Heart left ventricle (tissue), 13 donors: Measurements from ENCODE around the gene HSPA4.

Experiments
- CTCF ChIP-seq, 12 donors: fragments of 200-600 bp; sonication (generic) in 4 of 12; IDR thresholded peaks; one replicate each; pipeline versions ENCODE4 v1.5.0 to v1.8.0; 2018 to 2022; ENCODE audit warnings: antibody characterized with exemption in 12 of 12, mild to moderate bottlenecking in 5 of 12
- POLR2A ChIP-seq, 2 donors: fragments of 450-650 bp; IDR thresholded peaks; one replicate each; pipeline ENCODE4 v1.6.1; 2017; ENCODE audit warnings: antibody characterized with exemption in 2 of 2, mild to moderate bottlenecking in 2 of 2, moderate library complexity in 2 of 2
- donor health status: ischemic (EF 13 %, LVEDD 7.1; RV severe dilation, severe dysfunction).
- donor health status: DM: no; HTN: yes; CAD: no.
- donor health status: DM: no; HTN: no; CAD: no.
- donor health status: ischemic (EF 25% LVEDD 6.9; RV normal size, moderate dysfunction).
- donor health status: ischemic (EF 25% LVEDD 5.7; RV mildly dilated, moderate dysfunction).
- donor health status: ischemic (EF 35%, LVEDD 5.7; RV mildly dilated, moderate dysfunction).
- donor health status: nonischemic (EF 11% LVEDD 7.7; RV severe dilation, severe dysfunction).
- donor health status: DM: yes; HTN: yes; CAD: no.
- donor health status: PGD.
- donor health status: ischemic (EF 29% LVEDD 5.4; RV normal size, mild dysfunction).
- donor health status: nonischemic (EF 23%, LVEDD 6.1; RV moderate dilation, normal function).

DNA sequence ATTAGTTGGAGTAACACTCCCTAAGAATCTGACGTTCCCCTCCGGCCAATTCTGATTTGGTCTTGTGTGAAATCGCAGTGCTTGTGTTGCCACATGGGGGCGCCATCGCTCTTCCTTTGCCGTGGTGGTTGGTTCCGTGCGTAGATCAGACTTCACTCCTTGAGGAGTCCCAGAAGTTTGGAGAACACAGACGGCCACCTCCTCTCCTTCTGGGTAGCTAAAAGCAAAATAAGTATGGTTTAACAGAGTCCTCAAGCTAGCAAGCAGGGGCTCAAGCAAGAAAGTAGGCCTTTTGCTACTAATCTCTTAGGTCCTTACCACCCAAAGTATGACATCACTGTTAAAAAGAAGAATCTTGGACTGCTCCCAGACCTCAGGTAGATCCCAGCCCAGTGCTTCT, 59.5 kb downstream of the HSPA4 start:
- TF ChIP-seq CTCF (IDR thresholded peaks at IDR 0.05) (peak; percentile 81 to 92 (median 88)), POLR2A (IDR thresholded peaks at IDR 0.05) (no peak)
